Glutamatergic neuron (in vitro differentiated cells): ENCODE measurements around the gene SH3BGRL. TPM values are rescaled to one million over a fixed set of nuclear protein-coding genes. Genes with fewer than 3 reads are reported as not detected.
"Not testable (repeated sequence)": the region's sequence is repeated elsewhere in the genome, so short reads cannot be mapped to it uniquely, and the experiment has no call there.

ENCODE experiments used
- DNase-seq: peaks from one replicate; pipeline ENCODE4 v3.0.0; 2022
- H3K27ac Mint-ChIP-seq: one replicate; pipeline ENCODE4 v1.8.0; 2020; ENCODE audit warnings: mild to moderate bottlenecking, mixed read lengths, inconsistent platforms; ENCODE audit not compliant: unreplicated experiment
- H3K27me3 Mint-ChIP-seq: one replicate; pipeline ENCODE4 v1.8.0; 2020; ENCODE audit warnings: mild to moderate bottlenecking, moderate library complexity, mixed read lengths, inconsistent platforms; ENCODE audit not compliant: unreplicated experiment
- H3K36me3 Mint-ChIP-seq: one replicate; pipeline ENCODE4 v1.8.0; 2020; ENCODE audit warnings: mild to moderate bottlenecking, mixed read lengths, inconsistent platforms; ENCODE audit not compliant: unreplicated experiment
- H3K4me1 Mint-ChIP-seq: one replicate; pipeline ENCODE4 v1.8.0; 2020; ENCODE audit warnings: mild to moderate bottlenecking, low read depth, mixed read lengths, inconsistent platforms; ENCODE audit not compliant: unreplicated experiment
- H3K4me3 Mint-ChIP-seq: one replicate; pipeline ENCODE4 v1.8.0; 2020; ENCODE audit warnings: mild to moderate bottlenecking, mixed read lengths, inconsistent platforms; ENCODE audit not compliant: unreplicated experiment
- H3K9me3 Mint-ChIP-seq: one replicate; pipeline ENCODE4 v1.8.0; 2020; ENCODE audit warnings: mild to moderate bottlenecking, moderate library complexity, mixed read lengths, inconsistent platforms; ENCODE audit not compliant: unreplicated experiment
- total RNA-seq: library from RNA; stranded (reverse); fragmentation: NEBNext Ultra II Directional; extraction: Animal tissue kit (Norgen Biotek cat#: 25700); gene quantifications from one replicate; pipeline ENCODE4 v1.2.1, GENCODE V29; 2021; ENCODE audit not compliant: unreplicated experiment
- TF ChIP-seq, protein P1 (sequence below): fragments of 200-600 bp; sonication (generic); IDR thresholded peaks from one replicate; pipeline ENCODE4 v1.5.0; 2021; ENCODE audit not compliant: partially characterized antibody, unreplicated experiment

SH3BGRL gene
- total RNA-seq, 1 donor from 2014 or later = 51.4 TPM

DNA sequence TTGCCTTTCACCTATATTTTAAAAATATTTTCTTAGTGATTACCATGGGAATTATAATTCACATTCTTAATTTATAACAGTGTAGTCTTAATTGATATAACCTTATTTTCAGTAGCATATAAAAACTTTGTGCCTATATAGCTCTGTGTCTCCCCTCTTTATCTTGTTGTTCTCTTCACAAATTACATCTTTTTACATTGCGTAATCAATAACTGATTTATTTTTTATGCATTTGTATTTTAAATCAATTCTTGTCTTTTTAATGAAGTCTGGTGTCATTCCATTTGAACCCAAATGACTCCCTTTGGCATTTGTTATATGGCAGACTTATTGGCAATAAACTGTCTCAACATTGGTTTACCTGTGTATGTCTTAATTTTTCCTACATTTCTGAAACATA lies 137.0 kb downstream of the SH3BGRL start:
- H3K9me3 Mint-ChIP-seq = peaks cover 2% of the 10 kb centered on the region
- H3K36me3 Mint-ChIP-seq = no peaks in the 10 kb centered on the region
- peaks cover 2% of the 10 kb centered on the region for H3K4me1 Mint-ChIP-seq
- H3K4me3 Mint-ChIP-seq = no peak overlapping the region
- no peak overlapping the region for H3K27ac Mint-ChIP-seq
- DNase-seq = no peak
- H3K27me3 Mint-ChIP-seq = peaks cover 2% of the 10 kb centered on the region
- TF ChIP-seq, protein P1, sequence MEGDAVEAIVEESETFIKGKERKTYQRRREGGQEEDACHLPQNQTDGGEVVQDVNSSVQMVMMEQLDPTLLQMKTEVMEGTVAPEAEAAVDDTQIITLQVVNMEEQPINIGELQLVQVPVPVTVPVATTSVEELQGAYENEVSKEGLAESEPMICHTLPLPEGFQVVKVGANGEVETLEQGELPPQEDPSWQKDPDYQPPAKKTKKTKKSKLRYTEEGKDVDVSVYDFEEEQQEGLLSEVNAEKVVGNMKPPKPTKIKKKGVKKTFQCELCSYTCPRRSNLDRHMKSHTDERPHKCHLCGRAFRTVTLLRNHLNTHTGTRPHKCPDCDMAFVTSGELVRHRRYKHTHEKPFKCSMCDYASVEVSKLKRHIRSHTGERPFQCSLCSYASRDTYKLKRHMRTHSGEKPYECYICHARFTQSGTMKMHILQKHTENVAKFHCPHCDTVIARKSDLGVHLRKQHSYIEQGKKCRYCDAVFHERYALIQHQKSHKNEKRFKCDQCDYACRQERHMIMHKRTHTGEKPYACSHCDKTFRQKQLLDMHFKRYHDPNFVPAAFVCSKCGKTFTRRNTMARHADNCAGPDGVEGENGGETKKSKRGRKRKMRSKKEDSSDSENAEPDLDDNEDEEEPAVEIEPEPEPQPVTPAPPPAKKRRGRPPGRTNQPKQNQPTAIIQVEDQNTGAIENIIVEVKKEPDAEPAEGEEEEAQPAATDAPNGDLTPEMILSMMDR = no peak

DNA sequence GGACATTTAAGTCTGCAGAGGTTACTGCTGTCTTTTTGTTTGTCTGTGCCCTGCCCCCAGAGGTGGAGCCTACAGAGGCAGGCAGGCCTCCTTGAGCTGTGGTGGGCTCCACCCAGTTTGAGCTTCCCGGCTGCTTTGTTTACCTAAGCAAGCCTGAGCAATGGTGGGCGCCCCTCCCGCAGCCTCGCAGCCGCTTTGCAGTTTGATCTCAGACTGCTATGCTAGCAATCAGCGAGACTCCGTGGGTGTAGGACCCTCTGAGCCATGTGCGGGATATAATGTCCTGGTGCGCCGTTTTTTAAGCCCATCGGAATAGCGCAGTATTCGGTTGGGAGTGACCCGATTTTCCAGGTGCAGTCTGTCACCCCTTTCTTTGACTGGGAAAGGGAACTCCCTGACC lies 143.4 kb downstream of the SH3BGRL start:
- not testable (repeated sequence) for H3K4me1 Mint-ChIP-seq, DNase-seq

More for the DNA sequence above, 143.4 kb downstream of the SH3BGRL start:
- H3K4me3 Mint-ChIP-seq, H3K9me3 Mint-ChIP-seq, H3K27ac Mint-ChIP-seq, H3K27me3 Mint-ChIP-seq, H3K36me3 Mint-ChIP-seq: not testable (repeated sequence)

Other genes with a start within 250 kb of the SH3BGRL start
- 2.9 TPM for gene HMGN5, start 189 bp upstream of the SH3BGRL start, total RNA-seq